ENCODE results near the gene TATDN2.
A peak's percentile ranks its signal among the peaks of the same experiment; 100 is the strongest.

The TATDN2 gene

GRCh38 chr3:10248184-10248983, at the start of gene TATDN2:
Gene TATDN2, plus strand, starts transcription at chr3:10248459. Its CDS starts 742 bp downstream, at chr3:10249201.
- DNase-seq (ENCODE audit: low spot score): peak; percentile 88

GRCh38 chr3:10198761-10199649, 49.3 kb upstream of the TATDN2 start:
- no peak for DNase-seq (ENCODE audit: low spot score)

- DNase-seq (ENCODE audit: low spot score): no peak
These were observed 43.3 kb upstream of the TATDN2 start for GRCh38 chr3:10204921-10205320.

- DNase-seq (ENCODE audit: low spot score): no peak
These were observed 42.7 kb upstream of the TATDN2 start for GRCh38 chr3:10205451-10206165.

GRCh38 chr3:10206166-10206511, 42.1 kb upstream of the TATDN2 start:
- no peak for DNase-seq (ENCODE audit: low spot score)

GRCh38 chr3:10213156-10213792, 35.0 kb upstream of the TATDN2 start:
- no peak for DNase-seq (ENCODE audit: low spot score)

- DNase-seq (ENCODE audit: low spot score): no peak
These were observed 32.5 kb upstream of the TATDN2 start for GRCh38 chr3:10215578-10216368.

GRCh38 chr3:10217359-10217758, 30.9 kb upstream of the TATDN2 start:
- no peak for DNase-seq (ENCODE audit: low spot score)

GRCh38 chr3:10219737-10220136, 28.5 kb upstream of the TATDN2 start:
- DNase-seq (ENCODE audit: low spot score): no peak

GRCh38 chr3:10223676-10224639, 24.3 kb upstream of the TATDN2 start:
- DNase-seq (ENCODE audit: low spot score): no peak

GRCh38 chr3:10224794-10225665, 23.2 kb upstream of the TATDN2 start:
- DNase-seq (ENCODE audit: low spot score): peak; percentile 86

- DNase-seq (ENCODE audit: low spot score): no peak
These were observed 22.0 kb upstream of the TATDN2 start for GRCh38 chr3:10226293-10226692.

GRCh38 chr3:10228248-10228950, 19.9 kb upstream of the TATDN2 start:
- DNase-seq (ENCODE audit: low spot score): no peak

- DNase-seq (ENCODE audit: low spot score): no peak
These were observed 18.7 kb upstream of the TATDN2 start for GRCh38 chr3:10229576-10229975.

GRCh38 chr3:10232137-10232536, 16.1 kb upstream of the TATDN2 start:
- no peak for DNase-seq (ENCODE audit: low spot score)

- no peak for DNase-seq (ENCODE audit: low spot score)
These were observed 14.3 kb upstream of the TATDN2 start for GRCh38 chr3:10233988-10234387.

- DNase-seq (ENCODE audit: low spot score): no peak
These were observed 13.6 kb upstream of the TATDN2 start for GRCh38 chr3:10234526-10235230.

- DNase-seq (ENCODE audit: low spot score): no peak
These were observed 12.7 kb upstream of the TATDN2 start for GRCh38 chr3:10235551-10235950.

Measured in globus pallidus (tissue), 1 donor.